ENCODE results near the gene MRGPRG.

MRGPRG gene

GRCh38 chr11:3225826-3226750 lies 7.5 kb upstream of the MRGPRG start:
- no peak for DNase-seq (ENCODE audit: low spot score)

DNA sequence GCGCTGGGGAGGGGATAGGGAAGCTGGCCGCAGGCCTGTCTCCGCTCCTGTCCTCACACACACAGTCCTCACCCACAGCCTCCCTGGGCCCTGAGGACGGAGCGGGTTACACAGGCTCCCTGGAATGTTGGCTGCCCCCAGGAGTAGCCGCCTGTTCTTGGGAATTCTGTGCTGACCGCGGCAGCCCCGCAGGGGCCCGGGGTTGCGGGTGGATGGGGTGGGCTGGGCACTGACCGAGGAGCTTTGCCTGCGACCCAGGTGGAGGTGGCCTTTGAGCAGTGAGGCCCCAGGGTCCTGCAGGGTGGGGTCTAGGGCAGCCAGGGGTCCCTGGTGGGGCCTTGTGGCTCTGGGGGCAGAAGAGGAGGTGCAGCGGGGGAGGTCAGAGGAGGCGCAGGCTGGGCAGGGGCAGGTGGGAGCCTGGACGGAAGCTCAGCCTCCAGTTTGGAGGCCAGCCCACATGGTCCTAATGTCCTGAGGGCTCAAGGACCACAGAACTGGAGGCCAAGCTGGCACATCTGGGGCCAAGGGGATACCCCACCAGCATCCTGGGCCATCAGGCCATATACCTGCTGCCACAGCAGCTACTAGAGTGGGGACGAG lies 6.6 kb upstream of the MRGPRG start:
- no peak for DNase-seq (ENCODE audit: low spot score)

DNA sequence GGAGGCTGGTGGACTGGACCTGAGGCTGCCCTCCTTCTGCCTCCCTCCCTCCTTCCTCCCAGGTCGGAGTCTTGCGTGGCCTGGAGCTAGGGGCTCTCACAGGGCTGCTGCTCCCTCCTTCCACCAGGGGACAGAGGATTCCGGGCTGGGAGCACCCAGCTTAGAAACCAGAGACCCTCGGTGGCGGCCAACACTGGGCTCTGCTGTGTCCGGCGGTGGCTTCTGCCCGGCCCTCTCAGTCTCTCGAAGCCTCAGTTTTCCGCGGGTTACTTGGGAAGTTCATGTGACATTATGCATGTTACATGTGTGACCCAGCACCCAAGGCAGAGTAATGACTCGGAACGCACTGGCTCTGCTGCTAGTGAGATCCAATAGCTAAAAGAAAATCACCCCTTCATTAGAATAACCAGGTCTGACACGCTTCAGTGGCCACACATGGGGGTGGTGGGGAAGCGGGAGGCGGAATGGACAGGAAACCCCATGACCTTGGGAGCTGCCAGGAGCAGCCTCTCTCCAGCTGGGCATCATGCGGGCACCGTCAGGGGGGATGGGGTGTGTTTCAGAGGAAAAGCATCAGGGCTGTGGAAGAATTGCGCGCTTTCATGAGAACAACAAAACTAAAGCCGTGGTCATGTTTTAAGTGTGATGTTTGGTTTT lies 5.9 kb upstream of the MRGPRG start:
- DNase-seq (ENCODE audit: low spot score), result no peak

- DNase-seq (ENCODE audit: low spot score), result no peak
These were observed 5.3 kb upstream of the MRGPRG start for GRCh38 chr11:3223932-3224381.

DNA sequence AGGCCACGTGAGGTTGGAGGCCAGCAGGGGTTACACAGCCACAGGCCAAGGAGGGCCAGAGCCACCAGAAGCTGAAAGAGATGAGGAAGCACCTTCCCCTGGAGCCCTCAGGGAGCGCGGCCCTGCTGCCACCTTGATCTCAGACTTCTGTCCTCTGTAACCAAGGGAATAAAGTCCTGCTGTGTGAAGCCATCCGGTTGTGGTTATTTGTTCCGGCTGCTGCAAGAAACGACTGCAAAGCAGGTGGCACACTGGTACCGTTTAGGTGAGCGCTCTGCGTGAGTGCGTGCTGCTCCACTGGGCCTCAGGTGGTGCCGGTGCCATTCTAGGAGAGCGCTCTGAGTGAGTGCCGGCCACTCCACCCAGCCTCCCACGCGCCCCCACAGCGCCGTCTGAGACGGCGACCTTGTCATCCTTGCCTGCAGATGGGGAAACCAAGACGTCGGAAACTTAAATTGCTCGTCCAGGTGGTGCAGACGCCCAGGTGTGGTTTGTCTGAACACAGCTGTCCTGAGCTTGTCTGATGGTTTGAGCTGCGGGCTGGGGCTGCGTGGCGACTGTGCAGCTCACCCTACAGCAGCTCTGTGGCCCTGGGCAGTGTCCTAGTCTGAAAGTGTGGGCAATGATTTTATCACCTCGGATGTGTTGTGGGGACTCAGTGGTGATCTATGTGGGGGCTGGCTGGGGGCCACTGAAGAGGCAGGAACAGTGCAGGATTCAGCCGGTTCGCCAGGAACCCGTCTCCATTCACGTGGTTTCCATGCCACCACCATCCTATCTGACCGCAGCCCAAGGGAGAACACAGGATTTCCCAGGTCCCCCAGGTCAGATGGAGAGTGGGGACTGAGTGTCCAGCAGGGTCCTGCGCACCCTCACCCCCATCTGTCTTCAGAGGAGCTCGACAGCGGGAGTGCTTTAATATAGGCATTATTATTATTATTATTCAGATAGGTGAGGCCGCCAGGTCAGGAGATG lies 4.6 kb upstream of the MRGPRG start:
- no peak for DNase-seq (ENCODE audit: low spot score)

- DNase-seq (ENCODE audit: low spot score), result no peak
These were observed 3.6 kb upstream of the MRGPRG start for GRCh38 chr11:3222003-3222855.

GRCh38 chr11:3221408-3222002 lies 2.9 kb upstream of the MRGPRG start:
- no peak for DNase-seq (ENCODE audit: low spot score)

GRCh38 chr11:3220521-3221407 lies 2.2 kb upstream of the MRGPRG start:
- no peak for DNase-seq (ENCODE audit: low spot score)

DNA sequence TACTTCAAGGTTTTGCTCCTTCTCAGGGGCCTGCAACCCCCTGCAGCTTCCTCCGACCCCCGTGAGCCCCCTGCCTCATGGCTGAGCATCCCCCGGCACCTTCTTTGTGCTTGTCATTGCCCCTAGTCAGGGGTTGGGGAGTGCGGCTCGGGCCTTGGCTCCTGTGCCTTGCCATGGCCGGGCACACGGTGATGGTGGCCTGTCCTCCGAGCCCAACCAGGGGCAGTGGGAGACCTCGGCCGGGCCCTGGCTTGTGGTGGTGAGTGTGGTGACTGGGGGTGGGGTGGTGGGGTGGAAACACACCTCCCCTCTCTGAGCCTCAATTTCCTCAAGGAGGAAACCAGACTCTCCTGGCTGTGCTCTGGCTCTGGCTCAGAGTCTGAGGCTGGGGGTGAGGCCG lies 1.5 kb upstream of the MRGPRG start:
- no peak for DNase-seq (ENCODE audit: low spot score)

GRCh38 chr11:3219281-3219892 lies 774 bp upstream of the MRGPRG start:
- DNase-seq (ENCODE audit: low spot score), result no peak

- DNase-seq (ENCODE audit: low spot score), result no peak
These were observed 663 bp downstream of the MRGPRG start for GRCh38 chr11:3217818-3218482.

DNA sequence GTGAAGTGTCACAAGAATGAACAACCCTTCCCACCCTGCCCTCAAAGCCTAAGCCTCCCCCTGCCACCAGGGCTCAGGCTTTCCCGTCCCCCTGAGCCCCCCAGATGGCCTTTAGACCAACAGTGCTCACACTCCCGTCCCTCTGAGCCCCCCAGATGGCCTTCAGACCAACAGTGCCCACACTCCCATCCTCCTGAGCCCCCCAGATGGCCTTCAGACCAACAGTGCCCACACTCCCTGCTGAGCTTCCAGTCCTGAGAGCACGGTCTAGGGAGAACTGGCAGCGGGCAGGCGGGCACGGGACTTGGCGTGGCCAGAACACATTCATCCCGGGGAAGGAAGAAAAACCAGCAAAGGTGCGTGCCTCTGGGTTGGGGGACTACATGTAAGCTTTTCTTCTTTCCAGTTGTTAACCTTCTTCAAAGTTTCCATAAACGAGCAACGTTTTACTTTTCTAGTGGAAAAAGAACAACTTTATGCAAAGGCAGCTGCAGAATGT lies 2.5 kb downstream of the MRGPRG start:
- no peak for DNase-seq (ENCODE audit: low spot score)

DNA sequence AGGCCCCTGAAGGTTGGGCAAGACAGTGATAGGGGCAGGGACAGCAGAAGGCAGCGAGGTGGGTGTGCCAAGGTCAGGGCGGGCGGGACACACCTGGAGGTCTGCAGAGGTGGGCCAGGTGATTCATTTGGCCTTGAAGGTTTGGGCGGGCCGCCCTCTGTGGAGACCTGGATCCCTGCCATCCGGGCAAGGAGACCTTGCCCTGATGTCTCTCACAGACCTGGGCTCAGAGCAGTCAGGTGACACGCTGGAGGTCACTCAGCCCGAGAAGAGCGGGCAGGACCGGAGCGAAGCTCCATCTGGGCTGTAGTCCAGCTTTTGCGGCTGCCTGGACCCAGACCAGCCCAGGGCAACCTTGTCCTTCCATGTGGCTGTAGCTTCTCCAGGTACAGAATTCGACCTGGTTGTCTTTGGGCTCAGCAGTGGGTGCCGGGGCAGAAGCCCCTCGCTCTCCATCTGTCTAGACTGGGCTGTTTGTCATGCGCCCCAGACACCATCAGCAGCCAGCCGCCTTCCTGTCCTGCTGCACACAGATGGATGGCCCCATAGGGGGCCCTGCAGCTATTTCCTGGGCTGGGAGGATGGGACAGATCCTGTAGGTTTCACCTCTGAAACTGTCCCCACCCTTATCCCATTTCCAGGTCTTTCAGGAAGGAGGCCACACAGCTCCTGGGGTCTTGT lies 3.1 kb downstream of the MRGPRG start:
- DNase-seq (ENCODE audit: low spot score), result no peak

GRCh38 chr11:3214420-3214699 lies 4.3 kb downstream of the MRGPRG start:
- DNase-seq (ENCODE audit: low spot score), result no peak

- no peak for DNase-seq (ENCODE audit: low spot score)
These were observed 4.8 kb downstream of the MRGPRG start for GRCh38 chr11:3213659-3214419.

GRCh38 chr11:3208272-3208671 lies 10.3 kb downstream of the MRGPRG start:
- no peak for DNase-seq (ENCODE audit: low spot score)
